GM23338 (cell line): Measurements from ENCODE around the gene LRRTM1. TPM values are rescaled to one million over a fixed set of nuclear protein-coding genes. Genes with fewer than 3 reads are reported as not detected.

Experiments
- ATAC-seq: fragments of 200-7000 bp; cut with Tn5 transposase; 3 replicates; pipeline ENCODE4 v1.9.1; 2020
- DNase-seq: peaks from one replicate; pipeline ENCODE4 v3.0.0-alpha.2; 2015; ENCODE audit warnings: low spot score
- H2AFZ ChIP-seq: fragments of 200-600 bp; sonication (generic); 2 replicates; pipeline ENCODE4 v1.8.0; 2016; ENCODE audit warnings: antibody characterized with exemption, mild to moderate bottlenecking, moderate library complexity
- H3F3A ChIP-seq: fragments of 200-600 bp; sonication (generic); replicated peaks from 2 replicates; pipeline ENCODE4 v1.8.0; 2017; ENCODE audit warnings: antibody characterized with exemption, mixed run types, low read depth
- H3K27ac ChIP-seq: fragments of 200-600 bp; sonication (generic); 2 replicates; pipeline ENCODE4 v1.6.1; 2016; ENCODE audit warnings: low read depth
- H3K27me3 ChIP-seq: fragments of 200-600 bp; sonication (generic); 2 replicates; pipeline ENCODE4 v1.8.0; 2016; ENCODE audit warnings: mild to moderate bottlenecking, mixed run types, moderate library complexity; ENCODE audit not compliant: insufficient read depth
- H3K36me3 ChIP-seq: fragments of 200-600 bp; sonication (generic); 2 replicates; pipeline ENCODE4 v1.8.0; 2016; ENCODE audit warnings: mild to moderate bottlenecking; ENCODE audit not compliant: insufficient read depth
- H3K4me1 ChIP-seq: fragments of 200-600 bp; sonication (generic); 2 replicates; pipeline ENCODE4 v1.8.0; 2016; ENCODE audit warnings: mild to moderate bottlenecking, moderate library complexity; ENCODE audit not compliant: insufficient read depth
- H3K4me2 ChIP-seq: fragments of 200-600 bp; sonication (generic); 2 replicates; pipeline ENCODE4 v1.7.1; 2017; ENCODE audit warnings: mixed run types
- H3K4me3 ChIP-seq: fragments of 200-600 bp; sonication (generic); 2 replicates; pipeline ENCODE4 v1.6.1; 2016; ENCODE audit warnings: mixed run types
- H3K79me2 ChIP-seq: fragments of 200-600 bp; sonication (generic); replicated peaks from 2 replicates; pipeline ENCODE4 v1.8.0; 2017; ENCODE audit warnings: mild to moderate bottlenecking; ENCODE audit not compliant: insufficient read depth
- H3K9me2 ChIP-seq: fragments of 200-600 bp; sonication (generic); 2 replicates; pipeline ENCODE4 v1.8.0; 2017; ENCODE audit not compliant: insufficient read depth
- H4K20me1 ChIP-seq: fragments of 200-600 bp; sonication (generic); replicated peaks from 2 replicates; pipeline ENCODE4 v1.8.0; 2017; ENCODE audit warnings: mild to moderate bottlenecking; ENCODE audit not compliant: insufficient read depth
- H3K27ac Mint-ChIP-seq: 2 replicates; pipeline ENCODE4 v1.8.0; 2020; ENCODE audit warnings: inconsistent platforms, mild to moderate bottlenecking, moderate library complexity, mixed read lengths
- H3K27me3 Mint-ChIP-seq: 3 replicates; pipeline ENCODE4 v1.8.0; 2022; ENCODE audit warnings: low read depth, mild to moderate bottlenecking, moderate library complexity, mixed read lengths, inconsistent platforms; ENCODE audit not compliant: insufficient read depth, poor library complexity
- H3K36me3 Mint-ChIP-seq: 3 replicates; pipeline ENCODE4 v1.8.0; 2021; ENCODE audit warnings: low read depth, mild to moderate bottlenecking, inconsistent platforms, moderate library complexity, mixed read lengths
- H3K4me1 Mint-ChIP-seq: 3 replicates; pipeline ENCODE4 v1.8.0; 2020; ENCODE audit warnings: mild to moderate bottlenecking, inconsistent platforms, mixed read lengths
- H3K4me3 Mint-ChIP-seq: 3 replicates; pipeline ENCODE4 v1.8.0; 2021; ENCODE audit warnings: moderate library complexity, mild to moderate bottlenecking, inconsistent platforms, mixed read lengths
- H3K9me3 Mint-ChIP-seq: 3 replicates; pipeline ENCODE4 v1.8.0; 2020; ENCODE audit warnings: moderate library complexity, mild to moderate bottlenecking, inconsistent platforms, mixed read lengths
- CREB1 ChIP-seq: fragments of 250-450 bp; sonication (Bioruptor Pico); IDR thresholded peaks from 2 replicates; pipeline ENCODE4 v1.5.0; 2020; ENCODE audit warnings: low read depth, mild to moderate bottlenecking, moderate library complexity
- ETS1 ChIP-seq: IDR thresholded peaks from 2 replicates; pipeline ENCODE4 v1.6.1; 2016; ENCODE audit warnings: antibody characterized with exemption
- EZH2 ChIP-seq: fragments of 200-600 bp; sonication (generic); IDR thresholded peaks from one replicate; pipeline ENCODE4 v1.8.0; 2017; ENCODE audit warnings: antibody characterized with exemption, mild to moderate bottlenecking, low read depth; ENCODE audit not compliant: unreplicated experiment
- EZH2phosphoT487 ChIP-seq: fragments of 200-600 bp; sonication (generic); IDR thresholded peaks from one replicate; pipeline ENCODE4 v1.8.1; 2018; ENCODE audit warnings: antibody characterized with exemption; ENCODE audit not compliant: unreplicated experiment
- JUNB ChIP-seq: IDR thresholded peaks from one replicate; pipeline ENCODE4 v1.6.1; 2016; ENCODE audit warnings: antibody characterized with exemption; ENCODE audit not compliant: unreplicated experiment
- NANOG ChIP-seq: IDR thresholded peaks from 2 replicates; pipeline ENCODE4 v1.6.1; 2016; ENCODE audit warnings: antibody characterized with exemption, borderline replicate concordance
- POLR2AphosphoS5 ChIP-seq: IDR thresholded peaks from 2 replicates; pipeline ENCODE4 v1.6.1; 2016; ENCODE audit warnings: antibody characterized with exemption, low read depth
- REST ChIP-seq: IDR thresholded peaks from one replicate; pipeline ENCODE4 v1.6.1; 2018; ENCODE audit warnings: antibody characterized with exemption; ENCODE audit not compliant: unreplicated experiment
- STAT1 ChIP-seq: IDR thresholded peaks from one replicate; pipeline ENCODE4 v1.6.1; 2016; ENCODE audit warnings: antibody characterized with exemption; ENCODE audit not compliant: unreplicated experiment
- ZNF114 ChIP-seq: fragments of 250-450 bp; sonication (Bioruptor Pico); IDR thresholded peaks from 2 replicates; pipeline ENCODE4 v1.5.0; 2020; ENCODE audit warnings: mild to moderate bottlenecking, moderate library complexity
- ZNF331 ChIP-seq: fragments of 250-450 bp; sonication (Bioruptor Pico); IDR thresholded peaks from 2 replicates; pipeline ENCODE4 v1.5.0; 2020; ENCODE audit warnings: low read depth, mild to moderate bottlenecking, moderate library complexity
- ZNF462 ChIP-seq: fragments of 250-450 bp; sonication (Bioruptor Pico); IDR thresholded peaks from 2 replicates; pipeline ENCODE4 v1.5.0; 2020; ENCODE audit warnings: mild to moderate bottlenecking, moderate library complexity
- polyA plus RNA-seq: library from polyadenylated mRNA; unstranded; fragments of >200 nt; fragmentation: Nextera tagmentation; extraction: Ambion mirVana; gene quantifications from 2 replicates; pipeline ENCODE4 v1.2.1, GENCODE V29; 2016
- total RNA-seq: library from RNA; depleted of rRNA; stranded (reverse); fragments of >200 nt; shearing (Covaris generic); gene quantifications from 2 replicates; pipeline ENCODE4 v1.2.3, GENCODE V29; 2014
- TF ChIP-seq, protein P1 (sequence below), 2 experiments: fragments of 200-600 bp in 1 of 2; sonication (generic) in 1 of 2; conservative IDR thresholded peaks; 2 replicates each; pipeline versions ENCODE4 v1.5.1 to v1.6.1; 2016 to 2017; ENCODE audit warnings: antibody characterized with exemption in 2 of 2, low read depth in 2 of 2, mild to moderate bottlenecking in 2 of 2, moderate library complexity in 1 of 2

Gene LRRTM1
- total and polyA plus RNA-seq, 2 experiments from 2014 or later: 0.34 to 1.3 TPM

DNA sequence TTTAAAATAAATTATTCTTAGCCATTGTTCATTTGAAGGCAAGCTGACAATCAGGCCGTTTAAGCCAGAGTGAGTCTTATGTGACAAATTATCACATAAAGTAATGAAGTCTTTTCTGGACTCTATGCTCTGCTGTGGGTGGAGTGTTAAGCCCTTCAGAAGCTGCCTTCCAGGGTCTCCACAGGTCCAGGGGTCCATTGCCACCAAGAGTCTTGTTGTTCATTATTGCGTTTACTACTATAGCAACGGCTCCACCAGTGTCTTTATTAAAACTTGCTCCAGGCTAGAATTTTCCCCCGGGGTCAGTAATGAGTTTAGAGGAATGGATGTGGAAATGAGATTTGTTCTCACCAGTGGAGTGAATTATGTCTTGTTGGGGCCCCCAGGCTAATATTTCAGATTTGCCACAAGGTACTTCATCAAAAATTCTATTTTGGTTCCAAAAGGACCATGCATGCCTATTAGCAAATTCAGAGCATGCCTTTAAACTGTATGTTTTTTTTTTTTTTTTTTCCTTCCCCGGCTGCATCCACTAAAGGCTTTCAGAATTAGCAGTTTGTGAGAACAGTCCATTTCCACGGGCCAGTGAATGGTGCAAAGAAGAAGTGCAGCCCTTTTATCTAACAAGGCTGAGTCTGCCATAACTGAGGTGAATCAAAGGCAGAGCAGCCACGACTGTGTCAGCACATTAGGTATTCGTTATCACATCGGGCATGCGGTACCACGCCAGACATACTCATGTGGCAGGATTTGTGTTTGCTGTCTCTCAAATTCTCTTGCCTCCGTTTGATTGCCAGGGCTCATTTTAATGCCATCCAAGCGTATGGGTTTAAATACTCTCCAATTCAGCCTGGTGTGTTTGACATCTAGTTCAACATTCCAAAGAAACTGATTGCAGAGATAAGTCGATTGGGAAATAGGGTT, 26.2 kb upstream of the LRRTM1 start:
- Histone ChIP-seq H3K27ac (no peak overlapping the region), H3F3A (no peaks in the 10 kb centered on the region), H3K36me3 (no peaks in the 10 kb centered on the region), H3K79me2 (no peaks in the 10 kb centered on the region), H2AFZ (no peak overlapping the region), H3K4me2 (no peak overlapping the region), H4K20me1 (no peaks in the 10 kb centered on the region), H3K4me3 (no peak overlapping the region), H3K4me1 (peaks cover 32% of the 10 kb centered on the region), H3K9me2 (no peaks in the 10 kb centered on the region; the same call in 1 of the 2 replicates), H3K27me3 (no peaks in the 10 kb centered on the region)
- Mint-ChIP-seq H3K27ac (no peak overlapping the region), H3K9me3 (no peaks in the 10 kb centered on the region), H3K27me3 (peaks cover 2% of the 10 kb centered on the region), H3K36me3 (no peaks in the 10 kb centered on the region), H3K4me1 (peaks cover 24% of the 10 kb centered on the region), H3K4me3 (no peak overlapping the region)
- DNase-seq (no peak), ATAC-seq (no peak)
- TF ChIP-seq EZH2 (no peak), REST (no peak), POLR2AphosphoS5 (no peak), CREB1 (CRISPR knock-in tag) (no peak), EZH2phosphoT487 (no peak), JUNB (no peak), ZNF462 (CRISPR knock-in tag) (no peak), STAT1 (no peak), ZNF114 (CRISPR knock-in tag) (no peak), ZNF331 (CRISPR knock-in tag) (no peak), NANOG (no peak), ETS1 (no peak)
- TF ChIP-seq, protein P1, sequence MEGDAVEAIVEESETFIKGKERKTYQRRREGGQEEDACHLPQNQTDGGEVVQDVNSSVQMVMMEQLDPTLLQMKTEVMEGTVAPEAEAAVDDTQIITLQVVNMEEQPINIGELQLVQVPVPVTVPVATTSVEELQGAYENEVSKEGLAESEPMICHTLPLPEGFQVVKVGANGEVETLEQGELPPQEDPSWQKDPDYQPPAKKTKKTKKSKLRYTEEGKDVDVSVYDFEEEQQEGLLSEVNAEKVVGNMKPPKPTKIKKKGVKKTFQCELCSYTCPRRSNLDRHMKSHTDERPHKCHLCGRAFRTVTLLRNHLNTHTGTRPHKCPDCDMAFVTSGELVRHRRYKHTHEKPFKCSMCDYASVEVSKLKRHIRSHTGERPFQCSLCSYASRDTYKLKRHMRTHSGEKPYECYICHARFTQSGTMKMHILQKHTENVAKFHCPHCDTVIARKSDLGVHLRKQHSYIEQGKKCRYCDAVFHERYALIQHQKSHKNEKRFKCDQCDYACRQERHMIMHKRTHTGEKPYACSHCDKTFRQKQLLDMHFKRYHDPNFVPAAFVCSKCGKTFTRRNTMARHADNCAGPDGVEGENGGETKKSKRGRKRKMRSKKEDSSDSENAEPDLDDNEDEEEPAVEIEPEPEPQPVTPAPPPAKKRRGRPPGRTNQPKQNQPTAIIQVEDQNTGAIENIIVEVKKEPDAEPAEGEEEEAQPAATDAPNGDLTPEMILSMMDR (conservative IDR thresholded peaks at IDR 0.05; ENCODE audit: low read depth in 2 of 2): no peak
